Endodermal cell (in vitro differentiated cells): ENCODE measurements around the gene DBP. TPM values are rescaled to one million over a fixed set of nuclear protein-coding genes. Genes with fewer than 3 reads are reported as not detected.

Experiments
- DNase-seq: peaks from one replicate; pipeline ENCODE4 v3.0.0-alpha.2; 2017
- H3K27ac ChIP-seq: 2 replicates; pipeline ENCODE4 v1.5.1; 2013; ENCODE audit warnings: mild to moderate bottlenecking, low read depth, low read length, moderate library complexity
- H3K27me3 ChIP-seq: 2 replicates; pipeline ENCODE4 v1.6.1; 2013; ENCODE audit warnings: mild to moderate bottlenecking, low read length, moderate library complexity; ENCODE audit not compliant: insufficient read depth, control insufficient read depth, poor library complexity, severe bottlenecking
- H3K36me3 ChIP-seq: 2 replicates; pipeline ENCODE4 v1.7.0; 2013; ENCODE audit warnings: mild to moderate bottlenecking, low read length, moderate library complexity; ENCODE audit not compliant: control insufficient read depth, insufficient read depth
- H3K4me1 ChIP-seq: one replicate; pipeline ENCODE4 v1.7.0; 2013; ENCODE audit warnings: low read length; ENCODE audit not compliant: control insufficient read depth, insufficient read depth
- H3K4me3 ChIP-seq: 2 replicates; pipeline ENCODE4 v1.5.1; 2013; ENCODE audit warnings: mild to moderate bottlenecking, low read length, moderate library complexity
- H3K9ac ChIP-seq: 2 replicates; pipeline ENCODE4 v1.6.1; 2013; ENCODE audit warnings: mild to moderate bottlenecking, low read length, moderate library complexity; ENCODE audit not compliant: poor library complexity, severe bottlenecking; ENCODE audit errors: extremely low read depth
- H3K9me3 ChIP-seq: 2 replicates; pipeline ENCODE4 v1.6.1; 2013; ENCODE audit warnings: mild to moderate bottlenecking, low read length, moderate library complexity; ENCODE audit not compliant: control insufficient read depth
- H3K27ac Mint-ChIP-seq: 2 replicates; pipeline ENCODE4 v1.8.0; 2020; ENCODE audit warnings: mixed read lengths
- H3K27me3 Mint-ChIP-seq: 2 replicates; pipeline ENCODE4 v1.8.0; 2021; ENCODE audit warnings: mild to moderate bottlenecking, mixed read lengths; ENCODE audit not compliant: insufficient read depth
- H3K36me3 Mint-ChIP-seq: 2 replicates; pipeline ENCODE4 v1.8.0; 2020; ENCODE audit warnings: low read depth, mixed read lengths
- H3K4me1 Mint-ChIP-seq: 2 replicates; pipeline ENCODE4 v1.8.0; 2020; ENCODE audit warnings: mixed read lengths
- H3K4me3 Mint-ChIP-seq: 2 replicates; pipeline ENCODE4 v1.8.0; 2020; ENCODE audit warnings: mild to moderate bottlenecking, moderate library complexity, mixed read lengths
- H3K9me3 Mint-ChIP-seq: 2 replicates; pipeline ENCODE4 v1.8.0; 2020; ENCODE audit warnings: mild to moderate bottlenecking, mixed read lengths
- WGBS, 2 experiments: methylation state at CpG; one replicate each; pipeline versions ENCODE4 v1.1.5 to v1.1.7; 2013; ENCODE audit warnings: missing lambda C conversion rate in 2 of 2, mixed read lengths in 1 of 2; ENCODE audit not compliant: insufficient coverage in 1 of 2, insufficient read length in 1 of 2; 5-methylcytosine and 5-hydroxymethylcytosine counted together
- total RNA-seq, 2 donors: library from RNA; stranded (reverse); fragmentation: NEBNext Ultra II Directional in 1 of 2; extraction: Animal tissue kit (Norgen Biotek cat#: 25700) in 1 of 2; gene quantifications; 2 replicates in 1 of 2; 3 replicates in 1 of 2; pipeline ENCODE4 v1.2.1, GENCODE V29; 2021
- TF ChIP-seq, protein P1 (sequence below): fragments of 200-600 bp; sonication (generic); conservative IDR thresholded peaks from 2 replicates; pipeline ENCODE4 v1.5.0; 2021; ENCODE audit warnings: antibody characterized with exemption, mild to moderate bottlenecking

The DBP gene
- total RNA-seq, 2 donors from 2014 or later = 5.3 to 13.1 TPM

DNA sequence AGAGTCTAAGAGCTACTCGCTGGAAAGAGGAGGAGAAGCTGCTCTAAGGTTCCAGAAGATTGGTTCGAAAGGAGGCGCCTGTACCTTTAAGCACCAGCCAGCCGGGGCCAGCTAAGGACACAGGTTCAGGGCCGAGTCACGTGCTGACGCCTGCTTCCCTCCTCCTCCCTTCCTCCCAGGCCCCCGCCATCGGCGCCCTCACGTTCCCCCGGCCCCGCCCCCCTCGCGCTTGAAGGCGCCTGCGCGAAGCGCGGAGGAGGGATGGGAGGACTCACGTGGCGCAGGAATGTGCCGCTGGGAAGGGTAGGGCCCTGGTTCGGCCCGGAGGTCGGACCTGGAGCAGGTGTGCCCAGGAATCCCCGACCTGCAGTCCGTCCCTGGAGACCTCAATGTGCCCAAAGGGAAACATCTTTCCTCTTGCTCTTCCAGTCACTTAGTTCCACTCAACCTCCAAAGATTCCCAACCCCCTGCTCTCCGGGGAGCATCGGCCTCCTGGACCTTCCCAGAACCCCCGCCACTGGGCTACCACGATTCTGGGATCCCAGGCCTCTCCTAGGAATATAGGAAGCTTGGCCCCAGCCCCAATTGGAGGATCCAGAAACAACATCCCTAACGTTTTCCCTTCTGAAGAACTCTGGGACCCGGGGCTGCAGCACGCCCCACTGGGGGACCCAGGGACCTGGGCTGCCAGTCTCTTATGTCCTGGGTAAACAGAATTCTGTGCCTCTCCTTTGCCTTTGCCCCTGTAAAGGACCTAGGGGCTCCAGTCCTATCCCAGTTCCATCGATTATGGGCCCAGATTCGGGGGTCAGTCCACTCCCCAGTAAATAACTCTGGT is 2.5 kb downstream of the DBP start:
- Histone ChIP-seq H3K36me3 (no peaks in the 10 kb centered on the region), H3K9ac (peak overlapping the region; percentile 23), H3K9me3 (no peaks in the 10 kb centered on the region), H3K27ac (peak overlapping the region; percentile 69), H3K4me1 (peaks cover 18% of the 10 kb centered on the region), H3K27me3 (peaks cover 11% of the 10 kb centered on the region), H3K4me3 (peak overlapping the region; percentile 60)
- Mint-ChIP-seq H3K4me3 (peak overlapping the region; percentile 43), H3K4me1 (peaks cover 22% of the 10 kb centered on the region), H3K9me3 (peaks cover 2% of the 10 kb centered on the region), H3K36me3 (peaks cover 9% of the 10 kb centered on the region), H3K27me3 (peaks cover 33% of the 10 kb centered on the region), H3K27ac (peak overlapping the region; percentile 90)
- WGBS, 2 experiments = 12 to 41% methylated on average over 8 to 37 of the region's 37 CpGs
- TF ChIP-seq, protein P1, sequence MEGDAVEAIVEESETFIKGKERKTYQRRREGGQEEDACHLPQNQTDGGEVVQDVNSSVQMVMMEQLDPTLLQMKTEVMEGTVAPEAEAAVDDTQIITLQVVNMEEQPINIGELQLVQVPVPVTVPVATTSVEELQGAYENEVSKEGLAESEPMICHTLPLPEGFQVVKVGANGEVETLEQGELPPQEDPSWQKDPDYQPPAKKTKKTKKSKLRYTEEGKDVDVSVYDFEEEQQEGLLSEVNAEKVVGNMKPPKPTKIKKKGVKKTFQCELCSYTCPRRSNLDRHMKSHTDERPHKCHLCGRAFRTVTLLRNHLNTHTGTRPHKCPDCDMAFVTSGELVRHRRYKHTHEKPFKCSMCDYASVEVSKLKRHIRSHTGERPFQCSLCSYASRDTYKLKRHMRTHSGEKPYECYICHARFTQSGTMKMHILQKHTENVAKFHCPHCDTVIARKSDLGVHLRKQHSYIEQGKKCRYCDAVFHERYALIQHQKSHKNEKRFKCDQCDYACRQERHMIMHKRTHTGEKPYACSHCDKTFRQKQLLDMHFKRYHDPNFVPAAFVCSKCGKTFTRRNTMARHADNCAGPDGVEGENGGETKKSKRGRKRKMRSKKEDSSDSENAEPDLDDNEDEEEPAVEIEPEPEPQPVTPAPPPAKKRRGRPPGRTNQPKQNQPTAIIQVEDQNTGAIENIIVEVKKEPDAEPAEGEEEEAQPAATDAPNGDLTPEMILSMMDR = no peak
- peak; percentile 98 for DNase-seq

DNA sequence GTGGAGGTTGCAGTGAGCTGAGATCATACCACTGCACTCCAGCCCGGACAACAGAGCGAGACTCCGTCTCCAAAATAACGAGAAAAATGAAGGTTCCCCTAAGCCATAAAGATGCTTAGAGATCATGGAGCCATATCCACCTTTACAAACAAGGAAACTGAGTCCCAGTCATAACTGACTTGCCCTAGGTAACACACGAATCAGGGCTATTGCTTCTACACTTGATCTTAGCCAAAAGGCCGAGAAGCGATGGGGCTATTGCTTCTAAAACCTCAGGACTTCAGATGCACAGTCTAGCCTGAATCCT is 3.2 kb downstream of the DBP start:
- Mint-ChIP-seq H3K4me1 (peaks cover 19% of the 10 kb centered on the region), H3K9me3 (peaks cover 1% of the 10 kb centered on the region), H3K4me3 (peak overlapping the region; percentile 43), H3K27me3 (peaks cover 26% of the 10 kb centered on the region), H3K36me3 (peaks cover 6% of the 10 kb centered on the region), H3K27ac (peak overlapping the region; percentile 59)
- WGBS, 2 experiments = 87 to 88% methylated on average over 6 to 7 of the region's 7 CpGs
- H3K4me1 ChIP-seq = peaks cover 18% of the 10 kb centered on the region
- peaks cover 11% of the 10 kb centered on the region for H3K27me3 ChIP-seq
- DNase-seq = no peak
- no peaks in the 10 kb centered on the region for H3K36me3 ChIP-seq
- H3K27ac ChIP-seq = no peak overlapping the region
- no peak overlapping the region for H3K9ac ChIP-seq
- no peak overlapping the region for H3K4me3 ChIP-seq
- no peaks in the 10 kb centered on the region for H3K9me3 ChIP-seq
- TF ChIP-seq, protein P1 = no peak

- no peak overlapping the region for H3K27ac ChIP-seq
- TF ChIP-seq, protein P1 = no peak
- H3K36me3 Mint-ChIP-seq = peaks cover 10% of the 10 kb centered on the region
- peaks cover 2% of the 10 kb centered on the region for H3K36me3 ChIP-seq
- peaks cover 18% of the 10 kb centered on the region for H3K4me1 ChIP-seq
- H3K9me3 ChIP-seq = no peaks in the 10 kb centered on the region
- peak overlapping the region; percentile 39 for H3K27ac Mint-ChIP-seq
- no peak overlapping the region for H3K4me3 Mint-ChIP-seq
- peak; percentile 56 for DNase-seq
- H3K4me1 Mint-ChIP-seq = peaks cover 14% of the 10 kb centered on the region
- no peak overlapping the region for H3K9ac ChIP-seq
- H3K4me3 ChIP-seq = no peak overlapping the region
- peaks cover 11% of the 10 kb centered on the region for H3K27me3 ChIP-seq
- 88 to 92% methylated on average over 19 to 22 of the region's 22 CpGs for WGBS, 2 experiments
- H3K9me3 Mint-ChIP-seq = no peaks in the 10 kb centered on the region
- peaks cover 22% of the 10 kb centered on the region for H3K27me3 Mint-ChIP-seq
Observed at GRCh38 chr19:48633148-48634035, 3.8 kb downstream of the DBP start.
